A673 (cell line): ENCODE results near the gene MAMDC4. TPM values are rescaled to one million over a fixed set of nuclear protein-coding genes. Genes with fewer than 3 reads are reported as not detected.

Experiments
- BruUV-seq: library from RNA; stranded (reverse); fragments of 400-500 nt; replicated peaks from 2 replicates; lab custom pipeline; 2021; lab: Mats Ljungman, UMichigan
- CTCF ChIA-PET: fragments of 300-600 bp; sonication (Branson Sonifier 250); formaldehyde crosslinking; loops from one replicate; lab custom pipeline; 2022; ENCODE audit warnings: antibody characterized with exemption; lab: Charles Lee
- POLR2A ChIA-PET: fragments of 300-600 bp; sonication (Branson Sonifier 250); formaldehyde crosslinking; loops from one replicate; lab custom pipeline; 2022; ENCODE audit warnings: antibody characterized with exemption; ENCODE audit not compliant: low non-redundant PET; lab: Charles Lee
- DNase-seq: peaks from one replicate; pipeline ENCODE4 v3.0.0-alpha.2; 2015; ENCODE audit warnings: low spot score
- H3K27ac ChIP-seq: fragments of 200-600 bp; sonication (generic); 2 replicates; pipeline ENCODE4 v1.5.1; 2016; ENCODE audit warnings: mixed run types, low read depth, mild to moderate bottlenecking, mixed read lengths, antibody characterized with exemption, low read length; ENCODE audit not compliant: poor library complexity, severe bottlenecking
- H3K27me3 ChIP-seq: fragments of 200-600 bp; sonication (generic); replicated peaks from 2 replicates; pipeline ENCODE4 v1.6.1; 2017; ENCODE audit warnings: mixed run types, low read depth, mild to moderate bottlenecking, mixed read lengths, antibody characterized with exemption, low read length; ENCODE audit not compliant: insufficient read depth, poor library complexity
- H3K36me3 ChIP-seq: fragments of 200-600 bp; sonication (generic); 2 replicates; pipeline ENCODE4 v1.6.1; 2016; ENCODE audit warnings: mixed run types, mild to moderate bottlenecking, mixed read lengths, antibody characterized with exemption, low read length; ENCODE audit not compliant: insufficient read depth, poor library complexity, severe bottlenecking
- H3K4me1 ChIP-seq: fragments of 200-600 bp; sonication (generic); 2 replicates; pipeline ENCODE4 v1.6.1; 2017; ENCODE audit warnings: mixed run types, mild to moderate bottlenecking, mixed read lengths, antibody characterized with exemption, low read length; ENCODE audit not compliant: insufficient read depth, poor library complexity, severe bottlenecking
- H3K4me3 ChIP-seq: fragments of 200-600 bp; sonication (generic); 2 replicates; pipeline ENCODE4 v1.5.1; 2016; ENCODE audit warnings: low read depth, mixed run types, mild to moderate bottlenecking, mixed read lengths, low read length; ENCODE audit not compliant: poor library complexity, severe bottlenecking
- H3K9me3 ChIP-seq: fragments of 200-600 bp; sonication (generic); 2 replicates; pipeline ENCODE4 v1.6.1; 2016; ENCODE audit warnings: mixed run types, low read depth, mild to moderate bottlenecking, mixed read lengths, antibody characterized with exemption, low read length; ENCODE audit not compliant: poor library complexity, severe bottlenecking
- EZH2 ChIP-seq: fragments of 200-600 bp; sonication (generic); IDR thresholded peaks from 2 replicates; pipeline ENCODE4 v1.6.1; 2017; ENCODE audit warnings: borderline replicate concordance, low read depth, mild to moderate bottlenecking, mixed read lengths, antibody characterized with exemption, low read length; ENCODE audit not compliant: poor library complexity, severe bottlenecking
- intact Hi-C: fragments of 100-400 bp; cut with micrococcal nuclease; formaldehyde crosslinking; loops from one replicate; pipeline ENCODE4 v1.10.0; 2022; ENCODE audit not compliant: unreplicated experiment
- total RNA-seq: library from RNA; stranded (reverse); gene quantifications from 2 replicates; pipeline ENCODE4 v1.2.3, GENCODE V29; 2021
- TF ChIP-seq, protein P1 (sequence below): fragments of 300-800, 200-600 bp; sonication (generic); conservative IDR thresholded peaks from 2 replicates; pipeline ENCODE4 v1.5.1; 2017; ENCODE audit warnings: low read depth, mild to moderate bottlenecking, antibody characterized with exemption, low read length, moderate library complexity, mixed read lengths

MAMDC4 gene
- total RNA-seq, 1 experiment from 2014 or later, result 7.9 TPM

DNA sequence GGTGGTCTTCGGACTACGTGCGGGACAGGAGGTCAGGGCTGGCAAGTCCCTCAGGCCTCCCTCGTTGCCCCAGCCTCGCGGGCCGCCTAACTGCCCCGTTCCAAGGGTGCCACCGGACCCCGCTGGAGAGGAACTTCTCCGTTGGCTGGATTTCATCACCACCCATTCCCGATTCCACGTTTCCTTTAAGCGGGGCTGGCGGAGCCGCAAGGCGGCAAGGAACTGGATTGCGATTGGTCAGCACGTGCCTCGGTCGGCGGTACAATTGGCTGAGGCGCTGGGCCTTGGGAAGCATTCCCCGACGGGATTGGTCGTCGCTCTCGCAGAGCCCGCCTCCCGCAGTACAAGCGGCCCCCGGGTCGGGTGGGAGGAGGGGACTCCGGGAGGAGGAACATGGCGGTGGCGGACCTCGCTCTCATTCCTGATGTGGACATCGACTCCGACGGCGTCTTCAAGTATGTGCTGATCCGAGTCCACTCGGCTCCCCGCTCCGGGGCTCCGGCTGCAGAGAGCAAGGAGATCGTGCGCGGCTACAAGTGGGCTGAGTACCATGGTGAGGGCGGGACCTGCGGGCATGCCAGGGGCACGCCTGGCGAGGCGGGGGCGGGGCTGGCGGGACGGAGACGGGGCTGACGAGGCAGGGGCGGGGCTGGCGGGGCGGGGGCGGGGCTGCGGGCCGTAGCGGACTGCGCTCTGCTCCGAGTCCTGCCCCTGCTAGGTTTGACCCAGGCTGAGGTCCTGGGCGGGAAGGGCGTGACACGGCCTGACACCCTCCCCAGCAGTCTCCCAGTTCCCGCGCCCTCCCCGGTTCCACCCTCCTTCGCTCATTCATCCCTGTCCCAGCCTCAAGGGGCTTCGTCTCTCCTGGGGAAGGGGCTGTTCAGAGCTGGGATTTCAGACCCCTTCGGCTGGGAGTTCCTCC lies 2.8 kb upstream of the MAMDC4 start, which contains the start of gene PHPT1:
TSS of gene PHPT1 (plus strand) at position 372 of the 922 bp plus-strand sequence. CDS start at position 394, 22 bp downstream.
- Histone ChIP-seq H3K27ac (peak within 1 kb of the TSS; percentile 82), H3K27me3 (no peaks in the 10 kb centered on the region), H3K9me3 (no peaks in the 10 kb centered on the region), H3K4me3 (peak within 1 kb of the TSS; percentile 78), H3K4me1 (peaks cover 9% of the 10 kb centered on the region), H3K36me3 (no peaks in the 10 kb centered on the region)
- ChIA-PET CTCF (interaction anchor here (0.6 kb wide), 1 partner anchor 188 kb away, joined by 4 read pairs; no protein-coding TSS in a partner anchor), POLR2A (no interaction called here)
- no TSS peak for BruUV-seq
- DNase-seq, result peak; percentile 100
- intact Hi-C loops, result no loop called here
- TF ChIP-seq EZH2, result no peak
- TF ChIP-seq, protein P1, sequence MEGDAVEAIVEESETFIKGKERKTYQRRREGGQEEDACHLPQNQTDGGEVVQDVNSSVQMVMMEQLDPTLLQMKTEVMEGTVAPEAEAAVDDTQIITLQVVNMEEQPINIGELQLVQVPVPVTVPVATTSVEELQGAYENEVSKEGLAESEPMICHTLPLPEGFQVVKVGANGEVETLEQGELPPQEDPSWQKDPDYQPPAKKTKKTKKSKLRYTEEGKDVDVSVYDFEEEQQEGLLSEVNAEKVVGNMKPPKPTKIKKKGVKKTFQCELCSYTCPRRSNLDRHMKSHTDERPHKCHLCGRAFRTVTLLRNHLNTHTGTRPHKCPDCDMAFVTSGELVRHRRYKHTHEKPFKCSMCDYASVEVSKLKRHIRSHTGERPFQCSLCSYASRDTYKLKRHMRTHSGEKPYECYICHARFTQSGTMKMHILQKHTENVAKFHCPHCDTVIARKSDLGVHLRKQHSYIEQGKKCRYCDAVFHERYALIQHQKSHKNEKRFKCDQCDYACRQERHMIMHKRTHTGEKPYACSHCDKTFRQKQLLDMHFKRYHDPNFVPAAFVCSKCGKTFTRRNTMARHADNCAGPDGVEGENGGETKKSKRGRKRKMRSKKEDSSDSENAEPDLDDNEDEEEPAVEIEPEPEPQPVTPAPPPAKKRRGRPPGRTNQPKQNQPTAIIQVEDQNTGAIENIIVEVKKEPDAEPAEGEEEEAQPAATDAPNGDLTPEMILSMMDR, result no peak

DNA sequence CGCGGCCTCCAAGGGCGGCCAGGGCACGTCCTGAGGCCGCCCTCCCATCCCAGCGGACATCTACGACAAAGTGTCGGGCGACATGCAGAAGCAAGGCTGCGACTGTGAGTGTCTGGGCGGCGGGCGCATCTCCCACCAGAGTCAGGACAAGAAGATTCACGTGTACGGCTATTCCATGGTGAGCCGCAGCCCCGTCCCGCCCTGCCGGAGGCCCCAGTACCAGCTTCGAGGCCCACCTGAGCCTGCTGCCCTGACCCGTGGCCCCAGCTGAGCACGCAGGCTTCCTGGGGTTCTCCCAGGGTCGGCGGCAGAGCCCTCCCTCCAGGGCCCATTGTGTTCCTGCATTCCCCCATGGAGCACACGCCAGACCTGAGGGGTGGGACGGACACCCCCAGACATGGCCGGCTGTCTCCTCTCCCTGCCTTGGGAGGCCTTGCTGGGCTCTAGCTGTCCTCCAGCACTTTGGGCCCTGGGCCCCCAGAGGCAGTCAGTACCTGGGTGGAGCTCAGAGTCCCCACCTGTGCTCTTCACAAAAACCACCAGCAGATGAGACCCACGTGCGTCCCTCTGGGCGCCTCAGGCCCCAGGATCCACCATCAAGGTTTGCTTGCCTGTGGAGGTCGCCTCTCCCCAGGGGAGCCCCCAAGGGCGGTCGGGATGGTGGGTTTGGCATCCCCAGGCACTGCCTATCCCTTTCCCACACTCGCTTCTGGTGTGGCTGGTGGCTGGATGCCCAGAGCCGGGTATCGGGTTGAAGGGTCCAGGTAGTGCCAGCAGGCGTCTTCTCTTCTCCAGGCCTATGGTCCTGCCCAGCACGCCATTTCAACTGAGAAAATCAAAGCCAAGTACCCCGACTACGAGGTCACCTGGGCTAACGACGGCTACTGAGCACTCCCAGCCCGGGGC lies 1.9 kb upstream of the MAMDC4 start:
- Histone ChIP-seq H3K27ac (peak overlapping the region; percentile 80), H3K4me3 (peak overlapping the region; percentile 78), H3K27me3 (no peaks in the 10 kb centered on the region), H3K4me1 (peaks cover 9% of the 10 kb centered on the region), H3K9me3 (no peaks in the 10 kb centered on the region), H3K36me3 (no peaks in the 10 kb centered on the region)
- TF ChIP-seq, protein P1, result no peak
- TF ChIP-seq EZH2, result no peak
- DNase-seq, result no peak
- POLR2A ChIA-PET, result no interaction called here
- TSS peak; percentile 69 for BruUV-seq
- intact Hi-C loops, result no loop called here
- CTCF ChIA-PET, result interaction anchor here (0.6 kb wide), 1 partner anchor 187 kb away, joined by 4 read pairs; no protein-coding TSS in a partner anchor

DNA sequence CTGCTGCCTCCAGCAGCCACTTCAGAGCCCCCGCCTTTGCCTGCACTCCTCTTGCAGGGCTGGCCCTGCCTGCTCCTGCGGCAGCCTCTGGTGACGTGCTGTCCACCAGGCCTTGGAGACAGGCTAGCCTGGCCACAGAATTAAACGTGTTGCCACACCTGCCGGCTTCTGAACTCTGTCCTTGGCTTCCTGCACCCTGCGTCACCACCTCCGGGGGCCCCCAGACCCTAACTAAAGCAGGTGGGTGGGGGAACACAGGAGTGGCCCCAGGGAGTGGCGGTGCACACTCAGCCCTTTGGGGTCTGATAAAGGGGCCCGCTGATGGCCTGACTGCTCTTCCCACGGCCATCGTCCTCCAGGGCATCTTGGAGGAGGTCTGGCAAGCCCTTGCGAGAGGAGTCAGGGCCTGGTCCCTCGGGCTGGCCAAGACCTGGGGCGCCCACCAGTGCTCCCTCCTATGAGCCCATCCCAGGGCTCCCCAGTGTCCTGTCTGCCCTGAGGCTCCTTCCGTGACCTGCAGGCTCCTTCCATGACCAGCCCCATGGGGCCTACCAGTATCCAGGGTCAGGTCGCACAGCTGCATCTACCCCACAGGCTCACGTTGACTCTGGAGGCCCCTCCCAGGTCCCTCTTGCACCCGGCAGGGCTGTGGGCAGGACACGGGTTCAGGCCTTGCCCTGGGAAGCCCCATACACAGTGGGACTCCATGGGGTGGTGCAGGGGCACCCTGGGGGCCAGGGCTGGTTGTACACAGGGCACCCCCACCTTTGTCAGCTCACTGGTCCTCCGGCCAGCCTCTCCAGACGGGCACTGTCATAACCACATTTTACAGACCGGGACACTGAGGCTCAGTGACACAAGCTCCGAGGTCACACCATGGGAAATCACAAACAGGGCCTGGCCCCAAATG lies 1.0 kb upstream of the MAMDC4 start:
- Histone ChIP-seq H3K9me3 (no peaks in the 10 kb centered on the region), H3K27ac (no peak overlapping the region), H3K27me3 (no peaks in the 10 kb centered on the region), H3K36me3 (no peaks in the 10 kb centered on the region), H3K4me3 (peak overlapping the region; percentile 78), H3K4me1 (peaks cover 9% of the 10 kb centered on the region)
- TF ChIP-seq, protein P1, result no peak
- no peak for TF ChIP-seq EZH2
- no peak for DNase-seq
- ChIA-PET POLR2A (no interaction called here), CTCF (no interaction called here)
- no TSS peak for BruUV-seq
- intact Hi-C loops, result no loop called here
